Activated T-cell treated with anti-CD3 and anti-CD28 coated beads, Interleukin-2, amount 50 U/mL, for 72 hours (primary cell): ENCODE measurements around the gene PLCD1. TPM values are rescaled to one million over a fixed set of nuclear protein-coding genes. Genes with fewer than 3 reads are reported as not detected.
"Not testable (repeated sequence)": the region's sequence is repeated elsewhere in the genome, so short reads cannot be mapped to it uniquely, and the experiment has no call there.

Experiments
- ATAC-seq, 2 donors: fragments of 150-1000 bp; cut with Tn5 transposase; replicated peaks in 1 of 2; 2 replicates each; pipeline ENCODE4 v1.10.0; 2021; ENCODE audit warnings: moderate library complexity in 2 of 2, mild to moderate bottlenecking in 1 of 2
- DNase-seq, 2 donors: peaks; one replicate each; pipeline ENCODE4 v3.0.0; 2021 to 2022; ENCODE audit warnings: mixed read lengths in 1 of 2
- H3K27ac Mint-ChIP-seq: one replicate; pipeline ENCODE4 v1.8.0; 2022; ENCODE audit warnings: mild to moderate bottlenecking, moderate library complexity, mixed read lengths
- H3K27me3 Mint-ChIP-seq: one replicate; pipeline ENCODE4 v1.8.0; 2022; ENCODE audit warnings: low read depth, mixed read lengths
- H3K36me3 Mint-ChIP-seq, 2 donors: one replicate each; pipeline ENCODE4 v1.8.0; 2022; ENCODE audit warnings: mixed read lengths in 2 of 2, mild to moderate bottlenecking in 1 of 2; ENCODE audit not compliant: insufficient read depth in 2 of 2
- H3K4me1 Mint-ChIP-seq: one replicate; pipeline ENCODE4 v1.8.0; 2022; ENCODE audit warnings: low read depth, mixed read lengths
- H3K4me3 Mint-ChIP-seq, 2 donors: one replicate each; pipeline ENCODE4 v1.8.0; 2022; ENCODE audit warnings: mild to moderate bottlenecking in 2 of 2, mixed read lengths in 2 of 2, moderate library complexity in 2 of 2
- H3K9me3 Mint-ChIP-seq, 2 donors: one replicate each; pipeline ENCODE4 v1.8.0; 2022; ENCODE audit warnings: mixed read lengths in 2 of 2
- total RNA-seq, 2 donors: library from RNA; stranded (reverse); gene quantifications; one replicate each; pipeline ENCODE4 v1.2.3, GENCODE V29; 2022

The PLCD1 gene
- total RNA-seq = 10 to 100 TPM; 15.4 to 16.8 TPM

GRCh38 chr3:38029400-38030125 lies at the start of gene PLCD1:
Gene PLCD1 (minus strand): TSS chr3:38029642. CDS start chr3:38029539, 103 bp downstream.
- peak; percentile 41 to 61 for DNase-seq
- H3K4me1 Mint-ChIP-seq = peaks cover 29% of the 10 kb centered on the region
- H3K27me3 Mint-ChIP-seq = peaks cover 23% of the 10 kb centered on the region
- peaks cover 2 to 5% of the 10 kb centered on the region in 2 donors for H3K36me3 Mint-ChIP-seq
- H3K9me3 Mint-ChIP-seq = no peaks in the 10 kb centered on the region
- no peak within 1 kb of the TSS for H3K27ac Mint-ChIP-seq
- peak within 1 kb of the TSS; percentile 69 to 76 for H3K4me3 Mint-ChIP-seq
- ATAC-seq = peak in 1 of 2 donors; percentile 10

GRCh38 chr3:38077073-38077472 lies 47.6 kb upstream of the PLCD1 start:
- DNase-seq, H3K4me1 Mint-ChIP-seq, H3K4me3 Mint-ChIP-seq, H3K36me3 Mint-ChIP-seq, H3K9me3 Mint-ChIP-seq, ATAC-seq, H3K27me3 Mint-ChIP-seq, H3K27ac Mint-ChIP-seq: not testable (repeated sequence)

DNA sequence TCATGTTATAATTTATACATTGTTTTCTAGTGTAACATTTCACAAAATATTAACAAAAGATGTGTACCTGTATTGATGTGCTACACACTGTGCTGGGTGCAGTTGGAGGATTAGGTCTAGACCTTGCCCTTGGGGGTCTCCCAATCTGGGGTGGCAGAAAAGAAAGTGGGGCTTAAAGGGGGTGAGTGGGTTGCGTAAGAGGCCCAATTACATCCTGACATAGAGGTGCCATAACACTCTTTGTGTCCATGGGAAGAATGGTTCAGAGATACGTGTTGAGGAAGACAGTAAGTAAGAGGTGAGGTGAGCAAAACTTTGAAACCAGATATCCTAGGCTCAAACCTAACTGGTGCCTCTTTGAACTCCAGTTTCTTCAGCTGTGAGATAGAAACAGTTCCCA lies 40.6 kb upstream of the PLCD1 start:
- H3K27ac Mint-ChIP-seq = no peak overlapping the region
- DNase-seq (no peak), ATAC-seq (no peak)
- peaks cover 0 to 2% of the 10 kb centered on the region in 2 donors for H3K36me3 Mint-ChIP-seq
- no peaks in the 10 kb centered on the region for H3K9me3 Mint-ChIP-seq
- no peaks in the 10 kb centered on the region for H3K27me3 Mint-ChIP-seq
- no peaks in the 10 kb centered on the region for H3K4me1 Mint-ChIP-seq
- no peak overlapping the region for H3K4me3 Mint-ChIP-seq

DNA sequence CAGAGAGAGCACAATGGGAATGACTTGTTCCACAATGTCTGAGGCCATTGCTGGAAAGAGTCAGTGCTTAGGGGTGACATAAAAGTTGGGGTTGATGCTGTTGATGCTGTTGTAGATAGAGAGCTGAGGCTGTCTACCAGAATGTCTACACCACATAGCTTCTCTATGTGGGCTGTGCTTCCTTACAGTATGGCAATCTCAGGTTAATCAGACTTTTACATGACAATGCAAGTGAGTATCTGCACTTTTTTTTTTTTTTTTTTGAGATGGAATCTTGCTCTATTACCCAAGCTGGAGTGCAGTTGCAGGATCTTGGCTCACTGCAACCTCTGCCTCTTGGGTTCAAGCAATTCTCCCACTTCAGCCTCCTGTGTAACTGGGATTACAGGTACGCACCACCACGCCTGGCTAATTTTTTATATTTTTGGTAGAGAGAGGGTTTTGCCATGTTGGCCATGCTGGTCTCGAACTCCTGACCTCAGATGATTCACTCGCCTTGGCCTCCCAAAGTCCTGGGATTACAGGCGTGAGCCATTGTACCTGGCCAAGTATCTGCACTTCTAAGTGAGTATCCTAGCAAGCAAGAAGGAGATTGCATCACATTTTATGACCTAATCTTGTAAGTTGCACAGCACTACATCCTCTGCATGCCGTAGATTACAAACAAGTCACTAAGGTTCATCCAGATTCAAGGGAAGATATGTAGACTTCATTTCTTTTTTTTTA lies 38.2 kb upstream of the PLCD1 start:
- Mint-ChIP-seq H3K27ac (no peak overlapping the region), H3K9me3 (no peaks in the 10 kb centered on the region), H3K4me1 (no peaks in the 10 kb centered on the region), H3K4me3 (no peak overlapping the region), H3K27me3 (no peaks in the 10 kb centered on the region), H3K36me3 (peaks cover 0 to 2% of the 10 kb centered on the region in 2 donors)
- ATAC-seq = no peak
- no peak for DNase-seq

GRCh38 chr3:38064453-38064852 lies 35.0 kb upstream of the PLCD1 start:
- ATAC-seq, DNase-seq, H3K9me3 Mint-ChIP-seq, H3K4me3 Mint-ChIP-seq, H3K36me3 Mint-ChIP-seq, H3K27ac Mint-ChIP-seq, H3K4me1 Mint-ChIP-seq, H3K27me3 Mint-ChIP-seq: not testable (repeated sequence)

DNA sequence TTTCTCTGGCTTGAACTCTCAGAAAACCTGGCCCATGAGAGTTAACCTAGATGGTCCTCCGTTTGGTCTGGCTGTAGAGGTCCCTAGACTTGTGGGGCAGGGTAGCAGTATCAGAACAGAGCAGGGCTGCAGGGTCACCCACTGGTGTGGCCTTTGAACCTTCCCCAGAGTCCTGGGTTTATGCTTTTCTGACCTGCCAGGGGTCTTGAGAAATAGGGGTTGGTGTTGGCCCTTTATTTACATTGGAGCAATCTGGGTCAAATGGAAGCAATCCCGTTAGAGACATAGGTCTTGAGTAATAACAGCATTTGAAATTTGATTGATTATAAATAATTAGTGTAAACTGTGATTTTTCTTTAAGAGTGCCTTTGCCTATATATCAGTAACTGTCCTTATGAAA lies 33.4 kb upstream of the PLCD1 start:
- Mint-ChIP-seq H3K27ac (no peak overlapping the region), H3K36me3 (peaks cover 0 to 2% of the 10 kb centered on the region in 2 donors), H3K4me1 (peaks cover 7% of the 10 kb centered on the region), H3K4me3 (no peak overlapping the region), H3K9me3 (no peaks in the 10 kb centered on the region), H3K27me3 (no peaks in the 10 kb centered on the region)
- no peak for ATAC-seq
- no peak for DNase-seq

GRCh38 chr3:38059591-38059990 lies 30.1 kb upstream of the PLCD1 start:
- Mint-ChIP-seq H3K9me3 (no peaks in the 10 kb centered on the region), H3K4me1 (peaks cover 15% of the 10 kb centered on the region), H3K36me3 (no peaks in the 10 kb centered on the region), H3K4me3 (no peak overlapping the region), H3K27me3 (no peaks in the 10 kb centered on the region), H3K27ac (no peak overlapping the region)
- no peak for ATAC-seq
- DNase-seq = no peak

- DNase-seq (no peak), ATAC-seq (no peak)
- H3K4me3 Mint-ChIP-seq = no peak overlapping the region
- H3K27me3 Mint-ChIP-seq = no peaks in the 10 kb centered on the region
- no peak overlapping the region for H3K27ac Mint-ChIP-seq
- no peaks in the 10 kb centered on the region for H3K9me3 Mint-ChIP-seq
- no peaks in the 10 kb centered on the region for H3K36me3 Mint-ChIP-seq
- H3K4me1 Mint-ChIP-seq = peaks cover 20% of the 10 kb centered on the region
These were observed 29.7 kb upstream of the PLCD1 start for GRCh38 chr3:38059148-38059547.

DNA sequence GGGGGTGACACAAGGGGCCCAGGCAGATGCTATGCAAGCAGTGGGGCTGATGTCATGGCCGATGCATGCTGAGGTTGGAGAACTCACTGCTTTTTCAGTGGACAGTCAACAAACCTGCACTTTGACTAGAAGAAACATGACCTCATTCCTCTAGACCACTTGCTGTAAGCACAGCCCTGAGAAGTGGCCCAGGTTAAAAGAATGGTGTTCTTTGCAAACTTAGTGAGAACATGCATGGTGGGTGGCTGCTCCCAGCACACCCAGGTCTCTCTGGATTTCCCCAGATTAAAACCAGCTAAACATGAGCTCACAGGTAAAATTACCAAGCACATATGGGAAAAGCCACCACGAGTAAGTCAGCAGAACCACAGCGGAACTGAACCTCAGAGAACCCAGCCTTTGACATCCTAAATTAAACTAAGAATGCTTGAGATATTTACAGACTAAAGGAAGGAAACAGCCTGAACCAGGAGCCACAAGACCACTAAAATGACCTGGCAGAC lies 25.1 kb upstream of the PLCD1 start:
- Mint-ChIP-seq H3K4me1 (peaks cover 16% of the 10 kb centered on the region), H3K27ac (peak overlapping the region; percentile 1), H3K36me3 (no peaks in the 10 kb centered on the region), H3K9me3 (no peaks in the 10 kb centered on the region), H3K4me3 (peak overlapping the region; percentile 4 to 18), H3K27me3 (no peaks in the 10 kb centered on the region)
- DNase-seq (peak; percentile 15 to 24), ATAC-seq (peak; percentile 92 to 94)

GRCh38 chr3:38053813-38054498 lies 24.5 kb upstream of the PLCD1 start:
- not testable (repeated sequence) for H3K36me3 Mint-ChIP-seq, ATAC-seq, H3K9me3 Mint-ChIP-seq, H3K27me3 Mint-ChIP-seq, H3K27ac Mint-ChIP-seq, DNase-seq, H3K4me3 Mint-ChIP-seq
- peaks cover 16% of the 10 kb centered on the region for H3K4me1 Mint-ChIP-seq

GRCh38 chr3:38053286-38053685 lies 23.8 kb upstream of the PLCD1 start:
- ATAC-seq, DNase-seq, H3K9me3 Mint-ChIP-seq, H3K36me3 Mint-ChIP-seq, H3K27me3 Mint-ChIP-seq, H3K27ac Mint-ChIP-seq, H3K4me3 Mint-ChIP-seq: not testable (repeated sequence)
- peaks cover 16% of the 10 kb centered on the region for H3K4me1 Mint-ChIP-seq

DNA sequence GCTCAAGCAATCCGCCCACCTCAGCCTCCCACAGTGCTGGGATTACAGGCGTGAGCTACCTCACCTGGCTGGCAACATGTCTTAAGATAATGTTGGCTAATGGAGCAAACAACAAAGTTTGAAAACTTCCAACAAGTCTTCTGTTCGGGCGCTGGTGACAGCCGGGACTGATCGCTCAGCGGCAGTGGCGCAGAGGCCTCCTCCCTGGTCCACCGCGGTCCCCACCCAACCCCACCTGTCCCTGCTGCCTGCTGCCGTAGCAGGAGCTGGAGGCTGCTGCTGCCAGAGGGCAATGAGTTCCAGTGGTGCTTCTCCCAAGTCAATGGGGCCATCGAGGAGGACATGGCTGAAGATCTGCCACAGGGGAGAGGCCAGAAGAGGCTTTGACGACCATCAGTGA lies 21.7 kb upstream of the PLCD1 start:
- Mint-ChIP-seq H3K36me3 (no peaks in the 10 kb centered on the region), H3K4me3 (no peak overlapping the region), H3K9me3 (no peaks in the 10 kb centered on the region), H3K27me3 (no peaks in the 10 kb centered on the region), H3K27ac (no peak overlapping the region), H3K4me1 (peaks cover 16% of the 10 kb centered on the region)
- no peak for DNase-seq
- ATAC-seq = no peak
